H9 (cell line): Measurements from ENCODE around the gene MAD1L1. TPM values are rescaled to one million over a fixed set of nuclear protein-coding genes. Genes with fewer than 3 reads are reported as not detected.

Experiments used
- DNase-seq: peaks from one replicate; pipeline ENCODE4 v3.0.0-alpha.2; 2017
- H2AFZ ChIP-seq: one replicate; pipeline ENCODE4 v1.6.1; 2013; ENCODE audit warnings: mild to moderate bottlenecking, low read length, control low read depth, moderate library complexity
- H2AK5ac ChIP-seq: 2 replicates; pipeline ENCODE4 v1.6.1; 2013; ENCODE audit warnings: low read length, control low read depth, mixed read lengths; ENCODE audit not compliant: insufficient read length
- H2BK120ac ChIP-seq: one replicate; pipeline ENCODE4 v1.6.1; 2013; ENCODE audit warnings: low read depth, mild to moderate bottlenecking, low read length, control low read depth, inconsistent platforms; ENCODE audit not compliant: poor library complexity, severe bottlenecking
- H2BK12ac ChIP-seq: 2 replicates; pipeline ENCODE4 v1.6.1; 2013; ENCODE audit warnings: low read length, control low read depth, mixed read lengths, low read depth; ENCODE audit not compliant: insufficient read length
- H2BK15ac ChIP-seq: 2 replicates; pipeline ENCODE4 v1.6.1; 2013; ENCODE audit warnings: low read depth, low read length, control low read depth
- H2BK20ac ChIP-seq: one replicate; pipeline ENCODE4 v1.6.1; 2013; ENCODE audit warnings: low read depth, mild to moderate bottlenecking, low read length, control low read depth, inconsistent platforms; ENCODE audit not compliant: poor library complexity, severe bottlenecking
- H2BK5ac ChIP-seq: 2 replicates; pipeline ENCODE4 v1.6.1; 2013; ENCODE audit warnings: low read length, control low read depth, mixed read lengths; ENCODE audit not compliant: insufficient read length
- H3K14ac ChIP-seq: 2 replicates; pipeline ENCODE4 v1.6.1; 2013; ENCODE audit warnings: low read length, control low read depth; ENCODE audit not compliant: insufficient read depth
- H3K18ac ChIP-seq: 2 replicates; pipeline ENCODE4 v1.6.1; 2013; ENCODE audit warnings: low read depth, mild to moderate bottlenecking, mixed read lengths, low read length, control low read depth; ENCODE audit not compliant: insufficient read length
- H3K23ac ChIP-seq: 2 replicates; pipeline ENCODE4 v1.6.1; 2013; ENCODE audit warnings: low read length, control low read depth, mixed read lengths, low read depth; ENCODE audit not compliant: insufficient read length
- H3K23me2 ChIP-seq: 2 replicates; pipeline ENCODE4 v1.6.1; 2013; ENCODE audit warnings: low read depth, mild to moderate bottlenecking, mixed read lengths, low read length, control low read depth; ENCODE audit not compliant: insufficient read length, poor library complexity, severe bottlenecking
- H3K27ac ChIP-seq: 2 replicates; pipeline ENCODE4 v1.5.1; 2013; ENCODE audit warnings: low read length, control low read depth, mixed read lengths, low read depth; ENCODE audit not compliant: insufficient read length
- H3K27me3 ChIP-seq: 2 replicates; pipeline ENCODE4 v1.6.1; 2013; ENCODE audit warnings: low read length, control low read depth, inconsistent platforms; ENCODE audit not compliant: insufficient read depth
- H3K4ac ChIP-seq: 2 replicates; pipeline ENCODE4 v1.6.1; 2013; ENCODE audit warnings: low read depth, mild to moderate bottlenecking, control low read depth, inconsistent platforms, low read length, moderate library complexity
- H3K4me1 ChIP-seq: 2 replicates; pipeline ENCODE4 v1.6.1; 2013; ENCODE audit warnings: low read length, control low read depth, inconsistent platforms; ENCODE audit not compliant: insufficient read depth
- H3K4me2 ChIP-seq: 2 replicates; pipeline ENCODE4 v1.6.1; 2013; ENCODE audit warnings: low read length, control low read depth, mixed read lengths; ENCODE audit not compliant: insufficient read length, insufficient read depth
- H3K56ac ChIP-seq: 2 replicates; pipeline ENCODE4 v1.6.1; 2013; ENCODE audit warnings: low read depth, mild to moderate bottlenecking, mixed read lengths, low read length, control low read depth; ENCODE audit not compliant: insufficient read length
- H3K79me1 ChIP-seq: 2 replicates; pipeline ENCODE4 v1.6.1; 2013; ENCODE audit warnings: low read depth, mild to moderate bottlenecking, moderate library complexity, low read length, control low read depth, inconsistent platforms; ENCODE audit not compliant: insufficient read depth, poor library complexity, severe bottlenecking
- H3K79me2 ChIP-seq: 2 replicates; pipeline ENCODE4 v1.6.1; 2013; ENCODE audit warnings: low read length, control low read depth, inconsistent platforms; ENCODE audit not compliant: insufficient read depth
- H3K9ac ChIP-seq: 2 replicates; pipeline ENCODE4 v1.6.1; 2013; ENCODE audit warnings: low read length, control low read depth, mixed read lengths; ENCODE audit not compliant: insufficient read length; ENCODE audit errors: extremely low read depth
- H3K9me3 ChIP-seq: one replicate; pipeline ENCODE4 v1.6.1; 2013; ENCODE audit warnings: low read depth, low read length, inconsistent platforms; ENCODE audit not compliant: control insufficient read depth
- H3T11ph ChIP-seq: one replicate; pipeline ENCODE4 v1.6.1; 2013; ENCODE audit warnings: mild to moderate bottlenecking, low read length, control low read depth, inconsistent platforms
- H4K20me1 ChIP-seq: one replicate; pipeline ENCODE4 v1.6.1; 2013; ENCODE audit not compliant: control insufficient read depth, insufficient read length, insufficient read depth
- H4K5ac ChIP-seq: 2 replicates; pipeline ENCODE4 v1.6.1; 2013; ENCODE audit warnings: low read depth, mild to moderate bottlenecking, mixed read lengths, low read length, control low read depth; ENCODE audit not compliant: insufficient read length
- H4K8ac ChIP-seq: replicated peaks from 2 replicates; pipeline ENCODE4 v1.6.1; 2013; ENCODE audit warnings: low read length, control low read depth, mixed read lengths, low read depth; ENCODE audit not compliant: insufficient read length
- H4K91ac ChIP-seq: 2 replicates; pipeline ENCODE4 v1.6.1; 2013; ENCODE audit warnings: low read depth, mild to moderate bottlenecking, moderate library complexity, mixed read lengths, low read length, control low read depth; ENCODE audit not compliant: insufficient read length
- H3K27ac Mint-ChIP-seq, 3 experiments: 2 replicates in 2 of 3; 3 replicates in 1 of 3; pipeline ENCODE4 v1.8.0; 2020 to 2021; ENCODE audit warnings: mixed read lengths in 3 of 3, mild to moderate bottlenecking in 1 of 3, moderate library complexity in 1 of 3
- H3K27me3 Mint-ChIP-seq: 2 replicates; pipeline ENCODE4 v1.8.0; 2021; ENCODE audit warnings: low read depth, mild to moderate bottlenecking, moderate library complexity, mixed read lengths
- H3K36me3 Mint-ChIP-seq, 3 experiments: 2 replicates in 2 of 3; 3 replicates in 1 of 3; pipeline ENCODE4 v1.8.0; 2020 to 2021; ENCODE audit warnings: low read depth in 3 of 3, mixed read lengths in 3 of 3; ENCODE audit not compliant: insufficient read depth in 1 of 3
- H3K4me1 Mint-ChIP-seq, 2 experiments: 2 replicates each; pipeline ENCODE4 v1.8.0; 2020; ENCODE audit warnings: mixed read lengths in 2 of 2
- H3K4me3 Mint-ChIP-seq, 2 experiments: 2 replicates in 1 of 2; 3 replicates in 1 of 2; pipeline ENCODE4 v1.8.0; 2020 to 2021; ENCODE audit warnings: mild to moderate bottlenecking in 2 of 2, mixed read lengths in 2 of 2, moderate library complexity in 1 of 2
- H3K9me3 Mint-ChIP-seq, 2 experiments: 2 replicates in 1 of 2; 3 replicates in 1 of 2; pipeline ENCODE4 v1.8.0; 2020; ENCODE audit warnings: mild to moderate bottlenecking in 2 of 2, mixed read lengths in 2 of 2, moderate library complexity in 1 of 2
- WGBS: extraction: QIAGEN DNeasy Blood & Tissue Kit; methylation state at CpG from one replicate; pipeline ENCODE4 v1.1.7; 2013; ENCODE audit warnings: missing lambda C conversion rate, low lambda C conversion rate, mixed read lengths; ENCODE audit not compliant: insufficient read length; ENCODE audit errors: extremely low coverage; 5-methylcytosine and 5-hydroxymethylcytosine counted together
- total RNA-seq: library from RNA; stranded (reverse); gene quantifications from 2 replicates; pipeline ENCODE4 v1.2.1, GENCODE V29; 2021
- TF ChIP-seq, protein P1 (sequence below): fragments of 200-600 bp; sonication (generic); conservative IDR thresholded peaks from 3 replicates; pipeline ENCODE4 v1.8.0; 2021; ENCODE audit warnings: antibody characterized with exemption, mild to moderate bottlenecking

MAD1L1 gene
- total RNA-seq, 1 experiment from 2014 or later = 39.0 TPM

DNA sequence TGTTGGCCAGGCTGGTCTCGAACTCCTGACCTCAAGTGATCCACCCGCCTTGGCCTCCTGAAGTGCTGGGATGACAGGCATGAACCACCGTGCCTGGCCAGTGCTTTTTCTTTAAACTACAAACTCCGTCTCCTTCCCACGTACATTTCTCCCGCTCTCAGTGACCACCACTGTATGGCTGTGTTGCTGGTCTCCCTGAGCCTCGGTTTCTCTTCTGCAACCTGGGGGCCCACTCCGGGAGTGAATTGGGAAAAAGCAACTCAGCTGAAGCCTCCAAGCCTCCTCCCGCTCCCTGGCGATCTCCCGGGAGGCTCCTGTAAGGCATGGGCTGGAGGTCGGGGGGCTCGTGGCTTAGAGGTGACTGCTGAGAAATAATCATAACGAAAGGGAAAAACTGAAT is 426.4 kb downstream of the MAD1L1 start:
- Histone ChIP-seq H3K4me1 (no peaks in the 10 kb centered on the region), H2BK12ac (no peak overlapping the region)

More for the DNA sequence above, 426.4 kb downstream of the MAD1L1 start:
- Mint-ChIP-seq H3K36me3 (peaks cover 0 to 15% (median 5%) of the 10 kb centered on the region in 3 experiments; a peak in 4 of 7 replicates), H3K9me3 (peaks cover 18 to 25% of the 10 kb centered on the region in 2 experiments), H3K27ac (no peak overlapping the region), H3K27me3 (peaks cover 8% of the 10 kb centered on the region), H3K4me1 (peaks cover 0 to 7% of the 10 kb centered on the region in 2 experiments; a peak in 2 of 4 replicates), H3K4me3 (no peak overlapping the region)
- no CpG with 5 or more reads among the region's 14 CpGs for WGBS
- H3K14ac ChIP-seq = no peak overlapping the region
- no peak overlapping the region for H2BK120ac ChIP-seq
- H3K9me3 ChIP-seq = no peaks in the 10 kb centered on the region
- H4K5ac ChIP-seq = no peak overlapping the region
- H3K18ac ChIP-seq = no peak overlapping the region
- H3K4ac ChIP-seq = no peak overlapping the region
- H3K4me2 ChIP-seq = no peak overlapping the region
- H2AK5ac ChIP-seq = no peak overlapping the region
- H3K23ac ChIP-seq = no peak overlapping the region
- H2BK20ac ChIP-seq = no peak overlapping the region
- H2BK15ac ChIP-seq = no peak overlapping the region
- H4K91ac ChIP-seq = no peak overlapping the region
- no peak overlapping the region for H3T11ph ChIP-seq
- no peak overlapping the region for H2BK5ac ChIP-seq
- H3K79me2 ChIP-seq = no peaks in the 10 kb centered on the region
- no peak overlapping the region for H2AFZ ChIP-seq
- TF ChIP-seq, protein P1, sequence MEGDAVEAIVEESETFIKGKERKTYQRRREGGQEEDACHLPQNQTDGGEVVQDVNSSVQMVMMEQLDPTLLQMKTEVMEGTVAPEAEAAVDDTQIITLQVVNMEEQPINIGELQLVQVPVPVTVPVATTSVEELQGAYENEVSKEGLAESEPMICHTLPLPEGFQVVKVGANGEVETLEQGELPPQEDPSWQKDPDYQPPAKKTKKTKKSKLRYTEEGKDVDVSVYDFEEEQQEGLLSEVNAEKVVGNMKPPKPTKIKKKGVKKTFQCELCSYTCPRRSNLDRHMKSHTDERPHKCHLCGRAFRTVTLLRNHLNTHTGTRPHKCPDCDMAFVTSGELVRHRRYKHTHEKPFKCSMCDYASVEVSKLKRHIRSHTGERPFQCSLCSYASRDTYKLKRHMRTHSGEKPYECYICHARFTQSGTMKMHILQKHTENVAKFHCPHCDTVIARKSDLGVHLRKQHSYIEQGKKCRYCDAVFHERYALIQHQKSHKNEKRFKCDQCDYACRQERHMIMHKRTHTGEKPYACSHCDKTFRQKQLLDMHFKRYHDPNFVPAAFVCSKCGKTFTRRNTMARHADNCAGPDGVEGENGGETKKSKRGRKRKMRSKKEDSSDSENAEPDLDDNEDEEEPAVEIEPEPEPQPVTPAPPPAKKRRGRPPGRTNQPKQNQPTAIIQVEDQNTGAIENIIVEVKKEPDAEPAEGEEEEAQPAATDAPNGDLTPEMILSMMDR = no peak
- H4K8ac ChIP-seq = no peak overlapping the region
- H3K27ac ChIP-seq = no peak overlapping the region
- no peak overlapping the region for H3K9ac ChIP-seq
- H3K79me1 ChIP-seq = no peaks in the 10 kb centered on the region
- no peaks in the 10 kb centered on the region for H4K20me1 ChIP-seq
- H3K27me3 ChIP-seq = no peaks in the 10 kb centered on the region
- H3K56ac ChIP-seq = no peak overlapping the region
- no peak for DNase-seq
- H3K23me2 ChIP-seq = no peaks in the 10 kb centered on the region
